HepG2 (cell line): ENCODE results near the gene ZNF883. TPM values are rescaled to one million over a fixed set of nuclear protein-coding genes. Genes with fewer than 3 reads are reported as not detected.
A peak's percentile ranks its signal among the peaks of the same experiment; 100 is the strongest.

ENCODE experiments used
- KAT8 ChIP-seq: IDR thresholded peaks from 2 replicates; pipeline ENCODE4 v1.6.1; 2016; ENCODE audit warnings: missing genetic modification reagents, missing compliant biosample characterization
- NBN ChIP-seq: fragments of 450-650 bp; conservative IDR thresholded peaks from 2 replicates; pipeline ENCODE4 v1.6.1; 2017
- NCOA1 ChIP-seq: sonication (generic); formaldehyde crosslinking; IDR thresholded peaks from 2 replicates; pipeline ENCODE4 v1.9.0; 2021; ENCODE audit warnings: missing genetic modification reagents
- SETDB1 ChIP-seq: sonication (generic); formaldehyde crosslinking; IDR thresholded peaks from 2 replicates; pipeline ENCODE4 v1.5.1; 2020; ENCODE audit warnings: missing genetic modification reagents, mild to moderate bottlenecking, borderline replicate concordance
- SMAD1 ChIP-seq: sonication (generic); formaldehyde crosslinking; IDR thresholded peaks from 2 replicates; pipeline ENCODE4 v1.4.0; 2020; ENCODE audit warnings: missing genetic modification reagents, low read depth, mild to moderate bottlenecking, borderline replicate concordance
- SP2 ChIP-seq: sonication (generic); formaldehyde crosslinking; IDR thresholded peaks from 2 replicates; pipeline ENCODE4 v1.5.1; 2020; ENCODE audit warnings: mild to moderate bottlenecking, missing genetic modification reagents
- SPEN ChIP-seq: sonication (generic); formaldehyde crosslinking; IDR thresholded peaks from 2 replicates; pipeline ENCODE4 v1.5.1; 2020; ENCODE audit warnings: low read depth, mild to moderate bottlenecking, missing genetic modification reagents
- ZNF263 ChIP-seq: sonication (generic); formaldehyde crosslinking; IDR thresholded peaks from 2 replicates; pipeline ENCODE4 v1.4.0; 2020; ENCODE audit warnings: missing genetic modification reagents
- ZNF441 ChIP-seq: sonication (generic); formaldehyde crosslinking; IDR thresholded peaks from 2 replicates; pipeline ENCODE4 v1.7.0; 2021; ENCODE audit warnings: missing genetic modification reagents, borderline replicate concordance
- ZNF543 ChIP-seq: sonication (generic); formaldehyde crosslinking; IDR thresholded peaks from 2 replicates; pipeline ENCODE4 v1.4.0; 2020; ENCODE audit warnings: mild to moderate bottlenecking, missing genetic modification reagents
- ZNF546 ChIP-seq: sonication (generic); formaldehyde crosslinking; conservative IDR thresholded peaks from 2 replicates; pipeline ENCODE4 v1.8.1; 2023; ENCODE audit warnings: mild to moderate bottlenecking, missing genetic modification reagents
- ZNF577 ChIP-seq: sonication (generic); formaldehyde crosslinking; IDR thresholded peaks from 2 replicates; pipeline ENCODE4 v1.4.0; 2020; ENCODE audit warnings: mild to moderate bottlenecking, low read depth, missing genetic modification reagents, borderline replicate concordance
- ZNF619 ChIP-seq: sonication (generic); formaldehyde crosslinking; IDR thresholded peaks from 2 replicates; pipeline ENCODE4 v1.4.0; 2020; ENCODE audit warnings: mild to moderate bottlenecking, missing genetic modification reagents
- ZNF670 ChIP-seq: sonication (generic); formaldehyde crosslinking; IDR thresholded peaks from 2 replicates; pipeline ENCODE4 v1.8.0; 2022; ENCODE audit warnings: mild to moderate bottlenecking, missing genetic modification reagents, borderline replicate concordance
- polyA plus RNA-seq, 8 experiments: library from polyadenylated mRNA; depleted of rRNA in 3 of 8; stranded (reverse) in 7 of 8; unstranded in 1 of 8; fragments of >200 nt; fragmentation: Illumina TruSeq in 4 of 8; extraction: Trizol in 4 of 8; gene quantifications; 2 replicates each; pipeline versions ENCODE4 v1.2.1 to v1.2.3, GENCODE V29; 2011 to 2016; ENCODE audit warnings: low read depth in 4 of 8, missing spikeins in 1 of 8, mixed read lengths in 1 of 8; ENCODE audit not compliant: insufficient read depth in 1 of 8
- total RNA-seq, 5 experiments: library from RNA; depleted of rRNA; stranded (reverse); fragments of >200 nt; fragmentation: Illumina TruSeq; extraction: Trizol; gene quantifications; 2 replicates each; pipeline ENCODE4 v1.2.3, GENCODE V29; 2016; ENCODE audit warnings: low read depth in 1 of 5
- TF ChIP-seq, protein P1 (sequence below): sonication (generic); formaldehyde crosslinking; IDR thresholded peaks from 2 replicates; pipeline ENCODE4 v1.5.0; 2020; ENCODE audit warnings: mild to moderate bottlenecking, missing genetic modification reagents, borderline replicate concordance
- TF ChIP-seq, protein P2 (sequence below): sonication (generic); formaldehyde crosslinking; IDR thresholded peaks from 2 replicates; pipeline ENCODE4 v1.5.0; 2020; ENCODE audit warnings: mild to moderate bottlenecking, missing genetic modification reagents
- TF ChIP-seq, protein P3 (sequence below): sonication (generic); formaldehyde crosslinking; conservative IDR thresholded peaks from 2 replicates; pipeline ENCODE4 v1.4.0; 2020; ENCODE audit warnings: missing genetic modification reagents
- TF ChIP-seq, protein P4 (sequence below): sonication (generic); formaldehyde crosslinking; IDR thresholded peaks from 2 replicates; pipeline ENCODE4 v1.9.0; 2022; ENCODE audit warnings: low read depth, missing genetic modification reagents

Gene ZNF883
- total and polyA plus RNA-seq, 2 of the 13 experiments (the other 11 are each of a cell fraction or from before 2014, with no cell fraction given), result 5.3 to 10.0 TPM

- TF ChIP-seq, protein P1, sequence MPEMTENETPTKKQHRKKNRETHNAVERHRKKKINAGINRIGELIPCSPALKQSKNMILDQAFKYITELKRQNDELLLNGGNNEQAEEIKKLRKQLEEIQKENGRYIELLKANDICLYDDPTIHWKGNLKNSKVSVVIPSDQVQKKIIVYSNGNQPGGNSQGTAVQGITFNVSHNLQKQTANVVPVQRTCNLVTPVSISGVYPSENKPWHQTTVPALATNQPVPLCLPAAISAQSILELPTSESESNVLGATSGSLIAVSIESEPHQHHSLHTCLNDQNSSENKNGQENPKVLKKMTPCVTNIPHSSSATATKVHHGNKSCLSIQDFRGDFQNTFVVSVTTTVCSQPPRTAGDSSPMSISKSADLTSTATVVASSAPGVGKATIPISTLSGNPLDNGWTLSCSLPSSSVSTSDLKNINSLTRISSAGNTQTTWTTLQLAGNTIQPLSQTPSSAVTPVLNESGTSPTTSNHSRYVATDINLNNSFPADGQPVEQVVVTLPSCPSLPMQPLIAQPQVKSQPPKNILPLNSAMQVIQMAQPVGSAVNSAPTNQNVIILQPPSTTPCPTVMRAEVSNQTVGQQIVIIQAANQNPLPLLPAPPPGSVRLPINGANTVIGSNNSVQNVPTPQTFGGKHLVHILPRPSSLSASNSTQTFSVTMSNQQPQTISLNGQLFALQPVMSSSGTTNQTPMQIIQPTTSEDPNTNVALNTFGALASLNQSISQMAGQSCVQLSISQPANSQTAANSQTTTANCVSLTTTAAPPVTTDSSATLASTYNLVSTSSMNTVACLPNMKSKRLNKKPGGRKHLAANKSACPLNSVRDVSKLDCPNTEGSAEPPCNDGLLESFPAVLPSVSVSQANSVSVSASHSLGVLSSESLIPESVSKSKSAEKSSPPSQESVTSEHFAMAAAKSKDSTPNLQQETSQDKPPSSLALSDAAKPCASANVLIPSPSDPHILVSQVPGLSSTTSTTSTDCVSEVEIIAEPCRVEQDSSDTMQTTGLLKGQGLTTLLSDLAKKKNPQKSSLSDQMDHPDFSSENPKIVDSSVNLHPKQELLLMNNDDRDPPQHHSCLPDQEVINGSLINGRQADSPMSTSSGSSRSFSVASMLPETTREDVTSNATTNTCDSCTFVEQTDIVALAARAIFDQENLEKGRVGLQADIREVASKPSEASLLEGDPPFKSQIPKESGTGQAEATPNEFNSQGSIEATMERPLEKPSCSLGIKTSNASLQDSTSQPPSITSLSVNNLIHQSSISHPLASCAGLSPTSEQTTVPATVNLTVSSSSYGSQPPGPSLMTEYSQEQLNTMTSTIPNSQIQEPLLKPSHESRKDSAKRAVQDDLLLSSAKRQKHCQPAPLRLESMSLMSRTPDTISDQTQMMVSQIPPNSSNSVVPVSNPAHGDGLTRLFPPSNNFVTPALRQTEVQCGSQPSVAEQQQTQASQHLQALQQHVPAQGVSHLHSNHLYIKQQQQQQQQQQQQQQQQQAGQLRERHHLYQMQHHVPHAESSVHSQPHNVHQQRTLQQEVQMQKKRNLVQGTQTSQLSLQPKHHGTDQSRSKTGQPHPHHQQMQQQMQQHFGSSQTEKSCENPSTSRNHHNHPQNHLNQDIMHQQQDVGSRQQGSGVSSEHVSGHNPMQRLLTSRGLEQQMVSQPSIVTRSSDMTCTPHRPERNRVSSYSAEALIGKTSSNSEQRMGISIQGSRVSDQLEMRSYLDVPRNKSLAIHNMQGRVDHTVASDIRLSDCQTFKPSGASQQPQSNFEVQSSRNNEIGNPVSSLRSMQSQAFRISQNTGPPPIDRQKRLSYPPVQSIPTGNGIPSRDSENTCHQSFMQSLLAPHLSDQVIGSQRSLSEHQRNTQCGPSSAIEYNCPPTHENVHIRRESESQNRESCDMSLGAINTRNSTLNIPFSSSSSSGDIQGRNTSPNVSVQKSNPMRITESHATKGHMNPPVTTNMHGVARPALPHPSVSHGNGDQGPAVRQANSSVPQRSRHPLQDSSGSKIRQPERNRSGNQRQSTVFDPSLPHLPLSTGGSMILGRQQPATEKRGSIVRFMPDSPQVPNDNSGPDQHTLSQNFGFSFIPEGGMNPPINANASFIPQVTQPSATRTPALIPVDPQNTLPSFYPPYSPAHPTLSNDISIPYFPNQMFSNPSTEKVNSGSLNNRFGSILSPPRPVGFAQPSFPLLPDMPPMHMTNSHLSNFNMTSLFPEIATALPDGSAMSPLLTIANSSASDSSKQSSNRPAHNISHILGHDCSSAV, result no peak
- no peak for TF ChIP-seq SMAD1 (CRISPR knock-in tag)
- no peak for TF ChIP-seq NBN
- peak; percentile 50; the same call in 1 of the 2 replicates for TF ChIP-seq SPEN (CRISPR knock-in tag)
- TF ChIP-seq SP2 (CRISPR knock-in tag), result no peak
- TF ChIP-seq ZNF263, result no peak
- 0 out of 2 replicates have a peak, but pooled peaks have one; percentile 45 for TF ChIP-seq ZNF441 (CRISPR knock-in tag)
- no peak for TF ChIP-seq NCOA1 (CRISPR knock-in tag)
- TF ChIP-seq, protein P2, sequence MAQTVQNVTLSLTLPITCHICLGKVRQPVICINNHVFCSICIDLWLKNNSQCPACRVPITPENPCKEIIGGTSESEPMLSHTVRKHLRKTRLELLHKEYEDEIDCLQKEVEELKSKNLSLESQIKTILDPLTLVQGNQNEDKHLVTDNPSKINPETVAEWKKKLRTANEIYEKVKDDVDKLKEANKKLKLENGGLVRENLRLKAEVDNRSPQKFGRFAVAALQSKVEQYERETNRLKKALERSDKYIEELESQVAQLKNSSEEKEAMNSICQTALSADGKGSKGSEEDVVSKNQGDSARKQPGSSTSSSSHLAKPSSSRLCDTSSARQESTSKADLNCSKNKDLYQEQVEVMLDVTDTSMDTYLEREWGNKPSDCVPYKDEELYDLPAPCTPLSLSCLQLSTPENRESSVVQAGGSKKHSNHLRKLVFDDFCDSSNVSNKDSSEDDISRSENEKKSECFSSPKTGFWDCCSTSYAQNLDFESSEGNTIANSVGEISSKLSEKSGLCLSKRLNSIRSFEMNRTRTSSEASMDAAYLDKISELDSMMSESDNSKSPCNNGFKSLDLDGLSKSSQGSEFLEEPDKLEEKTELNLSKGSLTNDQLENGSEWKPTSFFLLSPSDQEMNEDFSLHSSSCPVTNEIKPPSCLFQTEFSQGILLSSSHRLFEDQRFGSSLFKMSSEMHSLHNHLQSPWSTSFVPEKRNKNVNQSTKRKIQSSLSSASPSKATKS, result no peak
- TF ChIP-seq, protein P3, sequence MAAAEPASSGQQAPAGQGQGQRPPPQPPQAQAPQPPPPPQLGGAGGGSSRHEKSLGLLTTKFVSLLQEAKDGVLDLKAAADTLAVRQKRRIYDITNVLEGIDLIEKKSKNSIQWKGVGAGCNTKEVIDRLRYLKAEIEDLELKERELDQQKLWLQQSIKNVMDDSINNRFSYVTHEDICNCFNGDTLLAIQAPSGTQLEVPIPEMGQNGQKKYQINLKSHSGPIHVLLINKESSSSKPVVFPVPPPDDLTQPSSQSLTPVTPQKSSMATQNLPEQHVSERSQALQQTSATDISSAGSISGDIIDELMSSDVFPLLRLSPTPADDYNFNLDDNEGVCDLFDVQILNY, result no peak
- TF ChIP-seq KAT8 (CRISPR knock-in tag), result peak; percentile 91
- TF ChIP-seq ZNF577 (CRISPR knock-in tag), result no peak
- no peak for TF ChIP-seq ZNF670 (CRISPR knock-in tag)
- TF ChIP-seq, protein P4, sequence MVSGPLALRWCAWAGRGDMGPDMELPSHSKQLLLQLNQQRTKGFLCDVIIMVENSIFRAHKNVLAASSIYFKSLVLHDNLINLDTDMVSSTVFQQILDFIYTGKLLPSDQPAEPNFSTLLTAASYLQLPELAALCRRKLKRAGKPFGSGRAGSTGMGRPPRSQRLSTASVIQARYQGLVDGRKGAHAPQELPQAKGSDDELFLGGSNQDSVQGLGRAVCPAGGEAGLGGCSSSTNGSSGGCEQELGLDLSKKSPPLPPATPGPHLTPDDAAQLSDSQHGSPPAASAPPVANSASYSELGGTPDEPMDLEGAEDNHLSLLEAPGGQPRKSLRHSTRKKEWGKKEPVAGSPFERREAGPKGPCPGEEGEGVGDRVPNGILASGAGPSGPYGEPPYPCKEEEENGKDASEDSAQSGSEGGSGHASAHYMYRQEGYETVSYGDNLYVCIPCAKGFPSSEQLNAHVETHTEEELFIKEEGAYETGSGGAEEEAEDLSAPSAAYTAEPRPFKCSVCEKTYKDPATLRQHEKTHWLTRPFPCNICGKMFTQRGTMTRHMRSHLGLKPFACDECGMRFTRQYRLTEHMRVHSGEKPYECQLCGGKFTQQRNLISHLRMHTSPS (CRISPR knock-in tag), result no peak
- no peak for TF ChIP-seq ZNF546 (CRISPR knock-in tag)
- TF ChIP-seq ZNF619 (CRISPR knock-in tag), result 0 out of 2 replicates have a peak, but pooled peaks have one; percentile 19
- peak; percentile 73; the same call in 1 of the 2 replicates for TF ChIP-seq ZNF543 (CRISPR knock-in tag)
- TF ChIP-seq SETDB1, result no peak
Observed at GRCh38 chr9:113011911-113012381, at the start of gene ZNF883 (continued).
